Effector CD4-positive, alpha-beta T cell (primary cell): ENCODE measurements around the gene BEND2.

Experiments used
- DNase-seq: peaks from one replicate; pipeline ENCODE4 v3.0.0-alpha.2; 2020

The BEND2 gene

GRCh38 chrX:18133605-18134004, 87.1 kb downstream of the BEND2 start:
- no peak for DNase-seq

- DNase-seq = no peak
These were observed 91.0 kb downstream of the BEND2 start for GRCh38 chrX:18129690-18130089.

GRCh38 chrX:18126971-18127370, 93.7 kb downstream of the BEND2 start:
- no peak for DNase-seq

DNA sequence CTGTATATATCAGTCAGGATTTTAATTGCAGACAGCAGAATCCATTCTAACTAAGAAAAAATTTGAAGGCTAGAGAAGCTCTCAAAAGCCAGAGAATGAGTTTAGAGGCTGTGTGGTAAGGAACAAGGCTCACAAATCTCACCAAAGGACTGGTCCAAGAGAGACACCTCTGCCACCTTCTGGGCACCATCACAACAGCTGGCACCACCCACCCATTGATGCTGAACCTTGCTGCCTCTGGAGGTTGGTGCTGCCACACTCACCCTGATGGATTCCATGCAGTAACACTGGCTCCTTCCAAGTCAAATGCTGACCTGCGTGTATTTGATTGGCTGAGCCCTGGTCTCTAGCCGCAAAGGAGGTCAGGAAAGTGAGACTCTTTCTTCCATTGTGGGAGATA, 100.8 kb downstream of the BEND2 start:
- no peak for DNase-seq
